ENCODE results near the gene EPB41L2. TPM values are rescaled to one million over a fixed set of nuclear protein-coding genes. Genes with fewer than 3 reads are reported as not detected.

The EPB41L2 gene
- total RNA-seq, 1 donor from 2014 or later, result 23.8 TPM

DNA sequence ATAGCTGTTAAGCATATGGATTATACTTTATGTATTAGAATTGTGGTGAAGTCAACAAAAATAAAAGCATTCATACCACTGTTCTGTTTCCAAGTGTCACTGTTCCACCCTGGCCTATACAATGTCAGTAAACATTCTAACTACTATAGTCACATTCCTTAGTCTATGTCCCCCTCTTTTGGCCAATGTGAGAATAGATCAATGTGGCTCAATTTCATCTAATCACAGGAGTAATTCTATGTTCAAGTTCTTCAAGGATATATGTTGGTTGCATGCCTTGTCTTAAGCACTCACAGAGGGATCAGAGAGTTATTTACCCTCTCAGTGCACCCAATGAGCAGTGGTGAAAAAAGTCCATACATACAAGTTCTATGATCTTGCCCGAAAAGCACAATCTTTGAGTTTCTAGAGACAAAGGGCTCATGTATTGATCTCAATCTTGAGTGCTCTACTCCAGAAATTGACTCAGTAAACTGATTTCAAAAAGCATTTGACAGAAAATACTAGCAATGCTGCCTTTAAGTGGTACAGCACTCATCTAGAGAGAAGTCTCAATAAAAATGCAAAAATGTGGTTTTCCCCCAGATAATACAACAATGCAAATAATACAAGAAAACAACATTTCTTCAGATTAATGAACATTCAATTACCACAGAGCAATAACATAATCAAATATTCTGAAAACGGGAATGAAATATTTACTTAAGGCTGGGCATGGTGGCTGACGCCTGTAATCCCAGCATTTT, 219.3 kb downstream of the EPB41L2 start:
- peak; percentile 57 for DNase-seq (ENCODE audit: low read depth)

GRCh38 chr6:130841128-130841728, 221.8 kb downstream of the EPB41L2 start:
- peak; percentile 80 for DNase-seq (ENCODE audit: low read depth)

DNA sequence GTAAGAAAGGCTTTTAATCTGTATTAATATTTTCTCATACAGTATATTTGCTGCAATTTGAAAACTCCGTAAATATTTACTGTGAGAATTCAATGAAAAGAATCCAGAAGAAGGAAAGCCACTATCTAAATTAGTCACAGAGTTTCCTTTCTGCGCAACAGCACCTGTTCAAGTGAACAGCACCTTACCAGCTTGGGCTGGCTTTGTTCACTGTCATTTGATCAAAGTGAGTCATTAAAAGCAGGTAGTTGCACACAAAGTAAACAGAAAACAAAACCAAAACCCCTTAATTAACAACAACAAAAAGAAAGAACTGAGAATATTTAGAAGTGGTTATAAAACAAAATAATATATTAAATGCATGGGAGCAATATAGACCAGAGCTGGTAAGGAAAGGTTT, 223.0 kb downstream of the EPB41L2 start:
- DNase-seq (ENCODE audit: low read depth), result no peak

GRCh38 chr6:130839379-130839778, 223.7 kb downstream of the EPB41L2 start:
- DNase-seq (ENCODE audit: low read depth), result no peak

- no peak for DNase-seq (ENCODE audit: low read depth)
Measured at GRCh38 chr6:130838951-130839350, 224.1 kb downstream of the EPB41L2 start.

- no peak for DNase-seq (ENCODE audit: low read depth)
Measured at GRCh38 chr6:130838250-130838860, 224.7 kb downstream of the EPB41L2 start.

GRCh38 chr6:130837067-130837466, 226.0 kb downstream of the EPB41L2 start:
- no peak for DNase-seq (ENCODE audit: low read depth)

DNA sequence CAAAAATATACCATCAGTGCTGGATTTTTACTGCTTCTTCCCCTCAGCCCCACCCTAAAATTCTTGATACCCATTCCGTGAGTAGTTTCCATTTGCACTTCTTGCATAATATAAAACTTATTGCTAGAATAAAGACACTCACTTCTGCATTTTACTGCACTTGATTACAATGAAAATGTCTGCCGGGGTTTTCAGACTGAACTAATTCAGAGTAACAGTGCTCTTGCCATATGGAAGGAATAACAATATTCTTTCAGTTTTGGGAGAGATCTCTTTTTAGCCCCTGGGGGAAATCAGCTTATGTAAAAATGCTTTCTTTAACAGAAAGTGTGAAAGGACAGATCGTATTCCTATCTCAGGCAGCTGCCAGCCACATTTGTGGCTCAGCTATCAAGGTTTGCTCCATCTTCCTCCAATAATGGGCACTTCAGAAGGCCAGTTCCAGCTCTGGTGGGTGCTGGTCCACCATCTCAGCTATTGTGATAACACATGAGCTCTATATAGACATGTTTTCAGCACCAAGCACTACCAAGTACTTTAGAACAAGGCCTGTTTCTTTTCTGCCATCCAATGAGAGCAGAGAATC, 226.9 kb downstream of the EPB41L2 start:
- no peak for DNase-seq (ENCODE audit: low read depth)

DNA sequence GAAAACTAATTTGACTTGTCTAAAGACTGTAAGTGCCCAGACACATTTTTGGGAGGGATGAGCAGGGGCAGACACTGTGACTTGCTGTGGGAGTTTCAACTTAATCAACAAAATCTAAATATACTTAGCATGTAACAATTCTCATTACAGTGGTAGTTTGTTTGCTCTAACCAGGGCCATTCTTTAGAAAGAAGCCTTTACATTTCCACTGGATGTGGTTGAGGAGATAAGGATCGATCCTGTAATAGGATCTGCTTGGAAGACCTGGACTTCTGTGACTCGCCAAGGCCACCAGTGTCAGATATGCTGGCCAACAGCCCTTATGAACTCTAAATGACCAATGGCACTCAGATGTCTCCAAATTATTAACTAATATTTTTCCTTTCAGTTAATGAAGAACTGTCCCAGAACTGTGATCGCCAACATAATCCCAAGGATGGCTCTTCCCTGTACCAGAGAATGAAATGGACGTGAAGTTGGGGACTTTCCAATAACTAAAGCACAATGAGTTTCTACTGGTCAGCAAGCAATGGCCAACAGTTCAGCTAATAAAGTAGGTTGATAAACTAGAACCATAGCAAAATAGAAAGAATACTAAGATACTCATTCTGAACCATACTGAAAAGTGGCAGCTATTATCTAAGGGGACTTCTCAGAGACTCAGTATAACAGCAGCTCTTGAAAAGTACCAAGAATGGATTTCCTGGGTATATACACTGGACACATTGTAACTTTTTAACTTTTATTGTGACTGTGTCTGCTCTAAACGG, 228.4 kb downstream of the EPB41L2 start:
- DNase-seq (ENCODE audit: low read depth), result no peak

DNA sequence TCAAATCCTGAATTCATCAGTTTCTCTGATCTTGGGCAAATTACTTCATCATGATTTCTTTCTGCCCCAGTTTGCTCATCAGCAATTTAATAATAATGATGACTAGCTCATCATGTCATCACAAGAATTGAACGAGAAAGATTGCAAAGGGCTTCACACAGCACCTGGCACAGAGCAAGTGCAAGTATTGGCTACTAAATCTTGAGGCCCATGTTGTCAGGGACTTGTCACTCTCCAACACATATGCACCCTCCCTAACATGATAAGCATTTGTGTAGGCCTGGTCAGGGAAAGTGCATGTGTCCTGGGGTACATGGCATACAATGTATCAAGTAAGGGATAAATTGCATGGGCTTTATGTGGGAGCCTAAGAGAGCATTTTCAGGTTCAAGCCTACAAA, 229.5 kb downstream of the EPB41L2 start:
- DNase-seq (ENCODE audit: low read depth), result no peak

DNA sequence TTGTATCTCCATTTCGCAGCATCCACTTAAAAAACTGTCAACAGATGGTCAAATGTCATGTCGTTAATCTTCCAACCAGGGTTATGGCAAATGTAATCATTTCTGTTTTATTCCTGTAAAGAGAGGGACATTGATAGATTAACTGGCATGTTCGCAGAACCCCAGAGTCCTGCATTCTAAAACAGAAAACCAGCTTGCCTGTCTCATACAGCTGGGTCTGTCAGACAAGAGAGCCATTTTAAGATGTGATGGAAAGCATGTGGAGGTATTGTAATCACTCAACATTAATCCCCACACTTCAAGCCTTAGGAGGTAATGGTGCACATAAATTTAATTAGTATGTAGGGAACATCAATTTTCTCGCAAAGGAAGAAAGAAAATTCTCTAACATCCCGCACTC, 231.4 kb downstream of the EPB41L2 start:
- DNase-seq (ENCODE audit: low read depth), result no peak

DNA sequence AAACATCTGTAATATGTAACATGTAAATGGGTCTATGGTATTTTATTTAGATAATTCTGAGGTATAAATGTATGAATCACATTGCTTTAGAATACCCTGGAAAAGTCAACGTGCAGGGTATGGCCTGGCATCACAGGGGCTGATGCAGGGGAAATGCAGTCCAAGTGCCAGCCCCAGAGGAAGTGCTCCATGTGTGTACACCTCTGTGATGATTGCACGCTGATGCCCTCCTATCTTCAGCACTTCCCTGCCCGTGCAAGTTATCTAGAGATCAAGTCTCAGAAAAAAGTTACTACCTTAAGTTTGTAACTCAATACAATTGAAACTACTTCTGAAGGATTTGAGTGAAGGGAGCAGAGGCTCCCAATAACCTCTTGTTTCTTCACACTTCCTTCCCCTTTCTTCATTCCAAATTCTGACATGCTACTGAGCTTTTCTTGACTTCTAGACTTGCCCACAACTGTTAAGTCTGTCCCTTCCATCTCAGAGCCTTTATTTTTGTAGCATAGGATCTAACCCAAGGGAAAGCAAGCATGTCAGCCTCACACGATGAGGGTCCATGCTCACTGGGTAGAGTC, 233.6 kb downstream of the EPB41L2 start:
- no peak for DNase-seq (ENCODE audit: low read depth)

GRCh38 chr6:130827247-130828149, 235.5 kb downstream of the EPB41L2 start, which contains the start of gene SMLR1:
Gene SMLR1 (plus strand): TSS chr6:130827406. CDS start chr6:130827414, 8 bp downstream.
- no peak for DNase-seq (ENCODE audit: low read depth)

DNA sequence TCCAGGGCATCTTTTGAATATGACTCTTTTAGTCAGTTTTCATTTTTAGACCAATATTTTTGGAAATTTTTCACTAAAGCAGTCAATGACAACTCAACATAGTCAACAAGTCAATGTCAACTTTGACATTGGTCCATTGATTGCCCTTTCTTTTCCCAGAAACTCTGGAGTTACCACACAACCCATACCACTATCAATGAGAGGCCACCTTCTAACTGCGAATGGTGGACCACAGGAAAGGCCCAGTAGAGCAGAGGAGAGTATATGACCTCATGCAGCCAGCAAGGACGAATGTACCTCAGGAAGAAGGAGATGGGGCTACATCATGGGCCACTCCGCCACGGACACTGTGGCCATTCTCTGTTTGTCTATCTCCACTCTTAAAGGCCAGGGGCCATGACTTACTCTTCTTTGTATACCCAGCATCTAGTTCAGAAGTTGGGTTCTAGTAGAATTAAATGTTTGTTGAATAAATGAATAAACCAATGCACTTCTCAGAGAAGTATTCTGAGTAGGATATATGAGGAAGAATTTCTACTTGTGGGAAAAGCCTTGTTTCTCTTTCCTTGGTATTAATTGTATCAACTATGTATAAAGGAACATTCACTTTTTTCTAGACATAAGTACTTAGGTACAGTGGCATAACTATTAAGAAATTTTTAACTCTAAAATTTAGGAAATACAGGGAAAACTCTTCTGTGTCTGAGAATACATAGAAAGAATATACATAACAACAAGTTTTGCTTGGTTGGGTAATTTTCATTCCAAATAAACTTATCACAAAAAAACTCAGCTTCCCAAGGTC, 236.4 kb downstream of the EPB41L2 start:
- DNase-seq (ENCODE audit: low read depth), result no peak

DNA sequence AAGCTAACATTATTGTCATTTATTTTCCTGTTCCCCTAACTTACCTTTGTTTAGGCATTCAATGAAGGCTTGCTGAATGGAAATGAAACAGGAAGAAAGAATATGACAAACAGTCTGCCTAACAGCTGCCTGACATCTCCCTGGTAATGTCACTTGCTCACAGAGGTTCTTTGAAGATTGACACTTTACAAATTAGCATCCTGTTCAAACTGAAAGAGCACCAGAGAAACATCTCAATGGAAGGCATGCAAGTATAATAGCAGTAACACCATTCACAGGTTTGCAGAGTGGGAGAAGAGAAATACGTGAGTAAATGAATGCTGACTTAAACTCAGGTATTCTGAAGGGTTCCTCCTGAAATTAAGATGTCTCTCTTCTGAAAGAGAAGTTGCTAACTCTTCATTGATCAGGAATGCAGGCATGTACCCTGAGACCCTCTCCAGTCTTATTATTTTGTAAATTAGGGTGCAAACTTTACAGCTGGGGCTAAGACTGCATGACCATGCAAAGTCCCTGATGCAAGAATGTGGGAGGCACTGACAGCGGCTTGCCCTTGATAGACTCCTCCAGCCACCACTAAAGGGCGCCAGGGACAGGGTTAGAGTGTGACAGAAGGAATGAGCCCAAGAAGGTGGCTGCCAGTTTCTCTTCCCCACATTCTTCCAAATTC, 237.1 kb downstream of the EPB41L2 start:
- DNase-seq (ENCODE audit: low read depth), result no peak

- no peak for DNase-seq (ENCODE audit: low read depth)
Measured at GRCh38 chr6:130824978-130825694, 237.9 kb downstream of the EPB41L2 start.

DNA sequence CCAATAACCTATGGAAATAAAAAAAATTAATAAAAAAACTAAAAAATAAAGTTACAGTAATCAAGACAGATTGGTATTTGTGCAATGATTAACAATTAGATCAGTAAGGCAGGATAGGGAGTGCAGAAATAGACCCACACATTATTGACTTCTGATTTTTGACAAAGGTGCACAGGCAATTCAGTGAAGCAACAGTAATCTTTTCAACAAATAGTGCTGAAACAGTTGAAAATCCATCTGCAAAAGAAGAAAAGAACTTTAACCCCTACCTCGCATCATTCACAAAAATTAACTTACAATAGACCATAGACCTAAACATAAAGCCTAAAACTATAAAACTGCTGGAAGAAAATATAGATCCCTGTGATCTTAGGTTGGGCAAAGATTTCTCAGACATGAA, 240.3 kb downstream of the EPB41L2 start:
- no peak for DNase-seq (ENCODE audit: low read depth)

Measured in myocyte (in vitro differentiated cells).